GM23338 (cell line): ENCODE data around the gene HIGD1B. TPM values are rescaled to one million over a fixed set of nuclear protein-coding genes. Genes with fewer than 3 reads are reported as not detected.

Experiments
- ATAC-seq: fragments of 200-7000 bp; cut with Tn5 transposase; 3 replicates; pipeline ENCODE4 v1.9.1; 2020
- DNase-seq: peaks from one replicate; pipeline ENCODE4 v3.0.0-alpha.2; 2015; ENCODE audit warnings: low spot score
- H2AFZ ChIP-seq: fragments of 200-600 bp; sonication (generic); 2 replicates; pipeline ENCODE4 v1.8.0; 2016; ENCODE audit warnings: antibody characterized with exemption, mild to moderate bottlenecking, moderate library complexity
- H3F3A ChIP-seq: fragments of 200-600 bp; sonication (generic); replicated peaks from 2 replicates; pipeline ENCODE4 v1.8.0; 2017; ENCODE audit warnings: antibody characterized with exemption, mixed run types, low read depth
- H3K27ac ChIP-seq: fragments of 200-600 bp; sonication (generic); 2 replicates; pipeline ENCODE4 v1.6.1; 2016; ENCODE audit warnings: low read depth
- H3K27me3 ChIP-seq: fragments of 200-600 bp; sonication (generic); 2 replicates; pipeline ENCODE4 v1.8.0; 2016; ENCODE audit warnings: mild to moderate bottlenecking, mixed run types, moderate library complexity; ENCODE audit not compliant: insufficient read depth
- H3K36me3 ChIP-seq: fragments of 200-600 bp; sonication (generic); 2 replicates; pipeline ENCODE4 v1.8.0; 2016; ENCODE audit warnings: mild to moderate bottlenecking; ENCODE audit not compliant: insufficient read depth
- H3K4me1 ChIP-seq: fragments of 200-600 bp; sonication (generic); 2 replicates; pipeline ENCODE4 v1.8.0; 2016; ENCODE audit warnings: mild to moderate bottlenecking, moderate library complexity; ENCODE audit not compliant: insufficient read depth
- H3K4me2 ChIP-seq: fragments of 200-600 bp; sonication (generic); 2 replicates; pipeline ENCODE4 v1.7.1; 2017; ENCODE audit warnings: mixed run types
- H3K4me3 ChIP-seq: fragments of 200-600 bp; sonication (generic); 2 replicates; pipeline ENCODE4 v1.6.1; 2016; ENCODE audit warnings: mixed run types
- H3K79me2 ChIP-seq: fragments of 200-600 bp; sonication (generic); replicated peaks from 2 replicates; pipeline ENCODE4 v1.8.0; 2017; ENCODE audit warnings: mild to moderate bottlenecking; ENCODE audit not compliant: insufficient read depth
- H3K9me2 ChIP-seq: fragments of 200-600 bp; sonication (generic); 2 replicates; pipeline ENCODE4 v1.8.0; 2017; ENCODE audit not compliant: insufficient read depth
- H4K20me1 ChIP-seq: fragments of 200-600 bp; sonication (generic); replicated peaks from 2 replicates; pipeline ENCODE4 v1.8.0; 2017; ENCODE audit warnings: mild to moderate bottlenecking; ENCODE audit not compliant: insufficient read depth
- H3K27ac Mint-ChIP-seq: 2 replicates; pipeline ENCODE4 v1.8.0; 2020; ENCODE audit warnings: inconsistent platforms, mild to moderate bottlenecking, moderate library complexity, mixed read lengths
- H3K27me3 Mint-ChIP-seq: 3 replicates; pipeline ENCODE4 v1.8.0; 2022; ENCODE audit warnings: low read depth, mild to moderate bottlenecking, moderate library complexity, mixed read lengths, inconsistent platforms; ENCODE audit not compliant: insufficient read depth, poor library complexity
- H3K36me3 Mint-ChIP-seq: 3 replicates; pipeline ENCODE4 v1.8.0; 2021; ENCODE audit warnings: low read depth, mild to moderate bottlenecking, inconsistent platforms, moderate library complexity, mixed read lengths
- H3K4me1 Mint-ChIP-seq: 3 replicates; pipeline ENCODE4 v1.8.0; 2020; ENCODE audit warnings: mild to moderate bottlenecking, inconsistent platforms, mixed read lengths
- H3K4me3 Mint-ChIP-seq: 3 replicates; pipeline ENCODE4 v1.8.0; 2021; ENCODE audit warnings: moderate library complexity, mild to moderate bottlenecking, inconsistent platforms, mixed read lengths
- H3K9me3 Mint-ChIP-seq: 3 replicates; pipeline ENCODE4 v1.8.0; 2020; ENCODE audit warnings: moderate library complexity, mild to moderate bottlenecking, inconsistent platforms, mixed read lengths
- CREB1 ChIP-seq: fragments of 250-450 bp; sonication (Bioruptor Pico); IDR thresholded peaks from 2 replicates; pipeline ENCODE4 v1.5.0; 2020; ENCODE audit warnings: low read depth, mild to moderate bottlenecking, moderate library complexity
- CTCF ChIP-seq, 2 experiments: fragments of 200-600 bp in 1 of 2; sonication (generic) in 1 of 2; conservative IDR thresholded peaks; 2 replicates each; pipeline versions ENCODE4 v1.5.1 to v1.6.1; 2016 to 2017; ENCODE audit warnings: antibody characterized with exemption in 2 of 2, low read depth in 2 of 2, mild to moderate bottlenecking in 2 of 2, moderate library complexity in 1 of 2
- NANOG ChIP-seq: IDR thresholded peaks from 2 replicates; pipeline ENCODE4 v1.6.1; 2016; ENCODE audit warnings: antibody characterized with exemption, borderline replicate concordance
- STAT1 ChIP-seq: IDR thresholded peaks from one replicate; pipeline ENCODE4 v1.6.1; 2016; ENCODE audit warnings: antibody characterized with exemption; ENCODE audit not compliant: unreplicated experiment
- ZNF114 ChIP-seq: fragments of 250-450 bp; sonication (Bioruptor Pico); IDR thresholded peaks from 2 replicates; pipeline ENCODE4 v1.5.0; 2020; ENCODE audit warnings: mild to moderate bottlenecking, moderate library complexity
- ZNF331 ChIP-seq: fragments of 250-450 bp; sonication (Bioruptor Pico); IDR thresholded peaks from 2 replicates; pipeline ENCODE4 v1.5.0; 2020; ENCODE audit warnings: low read depth, mild to moderate bottlenecking, moderate library complexity
- ZNF462 ChIP-seq: fragments of 250-450 bp; sonication (Bioruptor Pico); IDR thresholded peaks from 2 replicates; pipeline ENCODE4 v1.5.0; 2020; ENCODE audit warnings: mild to moderate bottlenecking, moderate library complexity
- polyA plus RNA-seq: library from polyadenylated mRNA; unstranded; fragments of >200 nt; fragmentation: Nextera tagmentation; extraction: Ambion mirVana; gene quantifications from 2 replicates; pipeline ENCODE4 v1.2.1, GENCODE V29; 2016
- total RNA-seq: library from RNA; depleted of rRNA; stranded (reverse); fragments of >200 nt; shearing (Covaris generic); gene quantifications from 2 replicates; pipeline ENCODE4 v1.2.3, GENCODE V29; 2014

Gene HIGD1B
- total and polyA plus RNA-seq, 2 experiments from 2014 or later, result not detected

- H3K9me3 Mint-ChIP-seq, result peaks cover 2% of the 10 kb centered on the region; the same call in 1 of the 3 replicates
- DNase-seq (peak; percentile 85), ATAC-seq (peak; percentile 69)
- H3K27ac Mint-ChIP-seq, result peak within 1 kb of the TSS; percentile 96
- H3K4me1 ChIP-seq, result peaks cover 36% of the 10 kb centered on the region
- H3K4me3 ChIP-seq, result peak within 1 kb of the TSS; percentile 75
- H3K36me3 ChIP-seq, result no peaks in the 10 kb centered on the region
- peaks cover 11% of the 10 kb centered on the region; the same call in 2 of the 3 replicates for H3K36me3 Mint-ChIP-seq
- peak within 1 kb of the TSS; percentile 80 for H3K4me2 ChIP-seq
- peaks cover 36% of the 10 kb centered on the region for H4K20me1 ChIP-seq
- no peak within 1 kb of the TSS for H2AFZ ChIP-seq
- peak within 1 kb of the TSS; percentile 91 for H3K27ac ChIP-seq
- TF ChIP-seq ZNF462 (CRISPR knock-in tag) (no peak), ZNF114 (no peak), CTCF (conservative IDR thresholded peaks at IDR 0.05; ENCODE audit: low read depth in 2 of 2) (no peak), CREB1 (CRISPR knock-in tag) (no peak), NANOG (no peak), ZNF331 (CRISPR knock-in tag) (no peak), STAT1 (no peak)
- H3K79me2 ChIP-seq, result peaks cover 47% of the 10 kb centered on the region
- H3K4me1 Mint-ChIP-seq, result peaks cover 28% of the 10 kb centered on the region
- H3K4me3 Mint-ChIP-seq, result peak within 1 kb of the TSS; percentile 96
- H3F3A ChIP-seq, result peaks cover 6% of the 10 kb centered on the region; the same call in 1 of the 2 replicates
- H3K9me2 ChIP-seq, result no peaks in the 10 kb centered on the region
- H3K27me3 ChIP-seq, result no peaks in the 10 kb centered on the region
- peaks cover 16% of the 10 kb centered on the region for H3K27me3 Mint-ChIP-seq
Observed at GRCh38 chr17:44829523-44830358, 17.9 kb upstream of the HIGD1B start, which contains the start of gene GJC1. Gene GJC1 (minus strand): TSS chr17:44830287. CDS start chr17:44805817, 24,470 bp downstream.
